Measurements from ENCODE around the gene TBC1D4.

Gene TBC1D4

DNA sequence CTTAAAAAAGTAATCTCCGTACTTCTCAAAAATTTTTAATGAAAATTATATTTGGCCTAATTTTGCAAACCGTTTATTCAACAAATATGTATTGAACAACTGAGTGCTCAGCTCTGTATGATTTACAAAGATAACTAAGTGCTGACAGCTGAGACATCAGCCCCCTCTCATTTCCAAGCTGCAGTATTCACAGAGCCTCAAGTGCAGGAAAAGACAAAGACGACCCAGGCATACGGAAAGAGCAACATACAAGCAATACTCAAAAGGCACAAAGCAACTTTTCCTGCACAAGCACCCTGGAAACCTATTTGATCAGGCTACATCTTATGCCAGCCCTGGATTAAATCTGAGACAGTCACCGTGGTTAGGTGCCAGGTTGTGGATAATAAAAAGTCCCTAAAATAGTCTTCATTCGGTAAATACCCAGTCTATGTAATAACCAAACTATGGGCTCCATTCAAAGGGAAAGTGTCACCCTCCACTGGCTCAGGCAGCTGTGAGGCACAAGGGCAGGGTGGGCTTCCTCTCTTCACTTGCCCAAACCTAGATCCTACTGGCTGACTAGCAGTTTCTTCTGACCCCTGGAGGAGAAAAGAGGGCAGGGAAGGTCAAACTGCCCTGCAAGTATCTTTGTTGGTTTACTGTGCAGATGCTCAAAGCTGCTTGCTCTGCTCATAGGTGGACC, 65.5 kb downstream of the TBC1D4 start:
- DNase-seq = no peak

DNA sequence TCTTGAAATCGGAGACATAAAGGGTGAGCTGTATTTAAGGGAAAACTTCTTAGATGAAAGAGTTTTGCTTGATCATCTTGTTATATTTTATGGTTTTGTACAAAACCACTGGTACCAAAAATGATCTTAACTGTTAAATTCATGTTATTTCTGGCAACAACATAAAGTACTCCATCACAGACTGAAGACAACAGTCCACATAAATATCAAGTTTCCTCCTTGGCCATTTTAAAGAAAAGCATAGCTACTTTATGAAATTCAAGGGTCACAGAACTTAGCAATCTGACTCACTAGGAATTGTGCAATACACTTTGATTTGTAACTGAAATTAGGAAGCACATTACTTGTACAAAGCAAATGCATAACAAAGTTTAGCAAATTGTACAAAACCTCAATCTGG, 66.3 kb downstream of the TBC1D4 start:
- no peak for DNase-seq

- DNase-seq = no peak
Observed at GRCh38 chr13:75415171-75415570, 66.8 kb downstream of the TBC1D4 start.

DNA sequence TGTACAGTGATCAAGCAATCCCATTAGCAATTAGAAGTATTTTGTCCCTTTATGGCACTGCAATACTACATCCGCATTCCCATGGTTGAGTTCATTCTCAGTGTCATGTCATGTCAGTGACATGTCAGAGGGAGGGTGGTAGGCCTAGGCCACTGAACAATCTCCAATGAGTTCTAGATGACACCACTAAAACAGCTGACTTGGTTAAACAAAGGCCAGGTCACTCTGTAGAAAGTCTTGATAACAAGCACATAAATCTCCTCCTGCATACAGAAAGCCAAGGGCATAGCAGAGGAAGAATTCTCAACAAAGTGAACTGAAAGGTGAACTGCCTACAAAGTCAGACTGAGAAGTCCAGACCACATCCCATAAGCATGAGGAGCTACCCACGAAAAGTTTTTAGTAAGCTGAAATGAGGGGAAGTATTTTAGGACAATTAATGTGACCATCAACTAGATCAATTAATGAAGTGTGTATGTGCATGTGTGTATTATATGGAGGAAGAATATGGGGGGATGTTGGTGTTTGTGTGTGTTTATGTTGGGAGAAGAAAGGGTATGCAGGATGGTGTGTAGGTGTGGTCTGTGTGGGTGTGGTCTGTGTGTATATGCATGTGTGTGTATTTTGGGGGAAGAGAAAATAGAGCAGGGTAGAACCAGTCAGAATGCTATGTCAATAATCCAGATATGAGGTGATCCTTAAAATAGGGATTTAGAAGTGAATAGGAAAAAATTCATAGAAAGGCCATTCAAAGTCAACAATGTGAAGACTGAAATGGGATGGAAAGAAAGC, 67.7 kb downstream of the TBC1D4 start:
- no peak for DNase-seq

DNA sequence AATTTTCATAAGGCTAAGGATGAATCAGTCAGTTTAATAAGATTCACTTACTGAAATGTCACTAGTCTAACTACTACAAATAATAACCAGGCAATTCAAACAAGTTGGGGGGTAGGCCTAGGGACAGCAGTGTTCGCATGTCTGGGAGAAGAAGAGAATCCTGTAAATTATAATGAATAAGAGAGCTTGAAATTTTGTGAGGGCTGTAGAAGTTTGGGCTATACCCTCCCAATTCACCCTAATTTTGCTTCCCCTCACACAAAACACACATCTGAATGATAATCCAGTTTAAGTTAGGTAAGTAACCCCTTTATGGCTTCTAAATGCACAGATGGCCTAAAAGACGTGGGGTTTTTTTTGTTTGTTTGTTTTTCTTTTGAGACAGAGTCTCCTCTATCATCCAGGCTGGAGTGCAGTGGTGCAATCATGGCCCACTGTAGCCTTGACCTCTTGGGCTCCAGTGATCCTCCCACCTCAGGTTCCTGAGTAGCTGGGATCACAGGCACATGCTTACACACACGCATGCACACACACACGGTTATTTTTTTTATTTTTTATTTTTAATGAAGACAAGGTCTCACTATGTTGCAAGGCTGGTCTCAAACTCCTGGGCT, 69.9 kb downstream of the TBC1D4 start:
- no peak for DNase-seq

- no peak for DNase-seq
Observed at GRCh38 chr13:75410207-75410606, 71.8 kb downstream of the TBC1D4 start.

GRCh38 chr13:75407998-75408397, 74.0 kb downstream of the TBC1D4 start:
- DNase-seq = no peak

DNA sequence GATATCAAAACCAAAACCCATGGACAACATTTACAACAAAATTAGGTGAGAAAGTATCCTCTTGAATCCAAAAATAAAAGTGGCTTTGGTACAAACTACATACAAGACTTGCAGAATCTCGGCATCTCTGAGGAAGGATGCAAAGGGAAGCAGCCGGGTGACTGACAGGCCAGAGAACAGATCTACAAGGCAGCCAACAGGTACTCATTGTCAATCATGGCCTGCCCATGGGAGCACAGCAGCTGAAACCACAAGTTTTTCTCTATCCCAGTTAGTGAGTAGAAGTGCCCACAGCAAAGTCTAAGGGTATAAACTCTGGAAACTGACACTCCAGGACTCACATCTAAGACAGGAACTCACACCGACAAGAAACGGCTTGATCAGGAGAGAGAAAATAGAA, 74.5 kb downstream of the TBC1D4 start:
- DNase-seq = no peak

- peak; percentile 25 for DNase-seq
Observed at GRCh38 chr13:75405976-75406703, 75.8 kb downstream of the TBC1D4 start.

DNA sequence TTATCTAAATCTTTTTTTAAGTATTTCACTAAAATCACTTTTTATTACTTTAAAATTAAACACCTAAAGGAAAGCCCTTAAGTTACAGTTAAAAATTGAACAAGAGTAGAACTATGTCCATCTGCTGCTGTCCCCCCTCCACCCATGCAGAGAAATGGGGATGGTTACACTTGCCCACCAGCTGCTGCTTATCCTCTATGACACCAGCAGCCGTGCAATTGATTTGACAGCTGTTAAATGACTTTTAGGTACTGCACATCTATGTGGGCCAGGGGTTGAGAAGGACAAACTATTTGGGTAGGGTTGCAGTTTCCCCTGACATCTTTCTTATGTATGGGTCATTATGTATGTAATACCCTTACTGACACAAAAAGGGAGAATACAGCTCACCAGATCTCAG, 77.2 kb downstream of the TBC1D4 start:
- DNase-seq = peak; percentile 49

GRCh38 chr13:75402787-75403186, 79.2 kb downstream of the TBC1D4 start:
- peak; percentile 59 for DNase-seq

GRCh38 chr13:75400775-75401174, 81.2 kb downstream of the TBC1D4 start:
- no peak for DNase-seq

GRCh38 chr13:75399879-75400217, 82.1 kb downstream of the TBC1D4 start:
- DNase-seq = no peak

GRCh38 chr13:75399168-75399878, 82.6 kb downstream of the TBC1D4 start:
- no peak for DNase-seq

DNA sequence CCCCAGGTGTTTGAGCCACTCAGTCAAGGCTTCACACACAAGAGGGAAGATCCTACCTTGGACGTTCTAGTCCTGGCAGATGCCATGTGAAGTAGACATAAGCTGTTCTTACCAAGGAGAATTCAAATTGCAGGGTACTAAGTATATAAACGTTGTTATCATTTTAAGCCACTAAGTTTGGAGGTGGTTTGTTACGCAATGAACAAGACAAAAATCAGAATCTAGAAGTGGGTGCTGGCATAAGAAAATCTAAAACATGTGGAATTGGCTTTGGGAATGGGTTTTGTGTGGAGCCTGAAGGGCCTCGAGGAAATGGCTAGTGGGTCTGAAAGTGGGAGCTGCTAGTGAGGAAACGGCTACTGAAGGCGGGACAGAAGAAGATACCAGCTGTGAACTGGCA, 83.9 kb downstream of the TBC1D4 start:
- no peak for DNase-seq

DNA sequence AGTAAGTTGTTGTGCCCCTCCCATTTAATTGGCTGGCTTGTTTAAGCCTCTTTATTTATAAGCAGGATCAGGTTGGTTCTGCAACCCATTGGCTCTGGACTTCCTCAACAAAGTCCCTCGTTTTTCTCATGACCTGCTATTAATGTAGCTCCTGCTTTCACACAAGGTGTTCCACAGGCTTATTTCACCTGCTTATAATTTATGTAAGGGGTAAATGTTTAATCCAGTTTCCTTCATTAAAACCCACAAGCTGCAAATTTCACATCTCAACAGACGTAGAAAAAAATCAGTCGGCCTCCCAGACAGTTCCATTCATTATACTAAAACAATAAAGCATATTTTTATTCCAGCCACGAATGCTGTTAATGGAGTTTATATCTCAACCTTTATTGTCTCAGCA, 86.1 kb downstream of the TBC1D4 start:
- no peak for DNase-seq

DNA sequence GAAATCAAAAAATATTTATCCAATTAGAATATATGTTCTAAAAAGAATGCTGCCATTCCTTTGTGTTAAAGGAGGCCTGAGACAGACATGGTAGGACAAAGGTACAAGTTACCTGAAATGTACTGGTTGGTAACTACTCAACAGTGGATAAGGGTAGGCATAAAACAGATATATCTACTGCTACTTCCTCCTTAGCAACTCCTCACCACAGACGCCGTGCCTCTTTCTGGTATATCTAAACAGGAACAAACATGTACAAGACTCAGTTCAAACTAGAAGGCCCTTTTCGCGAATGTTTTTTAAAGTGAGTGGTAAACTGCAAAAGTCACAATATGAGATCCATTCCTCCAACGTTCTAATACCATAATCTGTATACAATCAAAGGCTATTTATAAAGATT, 86.9 kb downstream of the TBC1D4 start:
- no peak for DNase-seq

- DNase-seq = no peak
Observed at GRCh38 chr13:75393839-75394520, 88.0 kb downstream of the TBC1D4 start.

- no peak for DNase-seq
Observed at GRCh38 chr13:75391432-75392100, 90.4 kb downstream of the TBC1D4 start.

DNA sequence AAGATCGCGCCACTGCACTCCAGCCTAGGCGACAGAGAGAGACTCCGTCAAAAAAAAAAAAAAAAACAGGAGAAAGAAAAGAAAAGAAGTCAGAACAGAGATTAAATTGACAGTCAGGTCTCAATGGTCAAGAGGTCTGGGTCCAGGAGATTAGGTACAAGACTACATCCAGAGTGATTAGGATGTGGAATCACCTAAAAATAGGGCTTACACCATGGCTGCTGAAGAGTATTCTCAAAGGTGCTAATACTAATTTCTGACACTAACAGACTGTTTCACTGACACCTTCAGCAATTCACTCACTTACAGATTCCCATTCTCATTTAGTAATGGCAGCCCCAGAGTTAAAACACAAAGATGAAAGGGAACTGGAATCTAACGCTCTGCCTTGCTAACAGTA, 91.7 kb downstream of the TBC1D4 start:
- DNase-seq = no peak

GRCh38 chr13:75385708-75386083, 96.3 kb downstream of the TBC1D4 start:
- no peak for DNase-seq

Data from NCI-H2171 treated with DMSO at 0.1 percent for 48 hours (cell line).